ENCODE data around the gene MYO7B. TPM values are rescaled to one million over a fixed set of nuclear protein-coding genes. Genes with fewer than 3 reads are reported as not detected.

The MYO7B gene
- total and polyA plus RNA-seq, 2 experiments from 2014 or later = 0.06 to 0.12 TPM

- Histone ChIP-seq H3K36me3 (no peaks in the 10 kb centered on the region), H3K4me3 (no peak overlapping the region), H3K4me1 (ENCODE audit: low read depth) (peaks cover 29% of the 10 kb centered on the region), H3K9me3 (ENCODE audit: low read depth) (no peaks in the 10 kb centered on the region), H3K27me3 (peaks cover 33% of the 10 kb centered on the region), H3K27ac (no peak overlapping the region)
- TF ChIP-seq CTCF (IDR thresholded peaks at IDR 0.05; ENCODE audit: low read depth, low read length) = no peak
- no peak for DNase-seq (ENCODE audit: low read depth in 1 of 2, low spot score in 1 of 2)
Measured at GRCh38 chr2:127664895-127665225, 129.4 kb downstream of the MYO7B start.

DNA sequence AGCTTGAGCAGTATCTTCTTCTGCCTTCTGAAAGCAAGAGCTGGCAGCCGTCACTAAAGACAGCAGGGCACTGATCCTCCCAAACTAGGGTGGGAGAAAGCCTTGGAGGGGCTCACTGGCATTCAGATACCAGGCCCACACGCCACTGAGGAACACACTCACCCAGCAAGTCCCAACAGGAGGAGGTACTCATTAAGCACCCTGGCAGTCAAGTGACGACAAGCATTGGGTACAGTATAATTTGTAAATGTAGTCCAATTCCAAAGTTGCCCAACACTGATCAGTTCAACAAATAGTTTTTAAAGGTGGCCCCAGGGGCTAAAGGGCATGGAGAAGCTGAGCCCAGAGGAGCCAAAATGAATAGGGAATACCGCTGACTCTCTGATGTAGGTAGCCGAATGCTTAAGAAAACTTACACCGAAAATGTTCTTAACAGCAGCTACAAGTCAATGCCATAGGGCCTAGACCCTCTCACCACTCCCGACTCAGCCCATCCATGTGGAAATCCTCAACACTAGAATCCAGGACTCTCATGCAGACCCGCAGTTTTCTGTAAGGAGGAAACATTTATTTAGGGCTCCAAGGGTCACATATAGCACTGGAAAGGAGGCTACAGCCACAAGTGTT, 129.9 kb downstream of the MYO7B start:
- Histone ChIP-seq H3K4me3 (no peak overlapping the region), H3K27ac (no peak overlapping the region), H3K27me3 (peaks cover 33% of the 10 kb centered on the region), H3K36me3 (no peaks in the 10 kb centered on the region), H3K9me3 (ENCODE audit: low read depth) (no peaks in the 10 kb centered on the region), H3K4me1 (ENCODE audit: low read depth) (peaks cover 29% of the 10 kb centered on the region)
- no peak for DNase-seq (ENCODE audit: low read depth in 1 of 2, low spot score in 1 of 2)
- no peak for TF ChIP-seq CTCF (IDR thresholded peaks at IDR 0.05; ENCODE audit: low read depth, low read length)

DNA sequence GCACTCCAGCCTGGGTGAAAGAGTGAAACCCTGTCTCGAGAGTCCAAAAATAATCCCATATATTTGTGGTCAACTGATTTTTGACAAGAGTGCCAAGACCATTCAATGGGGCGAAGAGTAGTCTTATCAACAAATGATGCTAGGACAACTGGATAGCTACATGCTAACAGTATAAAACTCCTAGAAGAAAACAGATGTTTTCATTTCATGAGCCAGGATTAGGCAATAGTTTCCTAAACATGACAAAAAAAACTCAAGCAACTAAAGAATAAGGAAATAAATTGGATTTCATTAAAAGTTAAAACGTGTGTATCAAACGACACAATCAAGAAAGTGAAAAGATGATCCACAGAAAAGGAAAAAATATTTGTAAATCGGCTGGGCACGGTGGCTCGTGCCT, 133.6 kb downstream of the MYO7B start:
- Histone ChIP-seq H3K27me3 (peaks cover 29% of the 10 kb centered on the region), H3K27ac (no peak overlapping the region), H3K4me1 (ENCODE audit: low read depth) (peaks cover 14% of the 10 kb centered on the region), H3K4me3 (no peak overlapping the region), H3K36me3 (no peaks in the 10 kb centered on the region), H3K9me3 (ENCODE audit: low read depth) (no peaks in the 10 kb centered on the region)
- DNase-seq (ENCODE audit: low read depth in 1 of 2, low spot score in 1 of 2) = no peak
- TF ChIP-seq CTCF (IDR thresholded peaks at IDR 0.05; ENCODE audit: low read depth, low read length) = no peak

- no peak overlapping the region for H3K27ac ChIP-seq
- no peak for TF ChIP-seq CTCF (IDR thresholded peaks at IDR 0.05; ENCODE audit: low read depth, low read length)
- no peaks in the 10 kb centered on the region for H3K36me3 ChIP-seq
- DNase-seq (ENCODE audit: low read depth in 1 of 2, low spot score in 1 of 2) = no peak
- no peaks in the 10 kb centered on the region for H3K9me3 ChIP-seq (ENCODE audit: low read depth)
- H3K27me3 ChIP-seq = peaks cover 17% of the 10 kb centered on the region
- no peak overlapping the region for H3K4me3 ChIP-seq
- peaks cover 14% of the 10 kb centered on the region for H3K4me1 ChIP-seq (ENCODE audit: low read depth)
Measured at GRCh38 chr2:127670055-127670956, 134.8 kb downstream of the MYO7B start.

- H3K9me3 ChIP-seq (ENCODE audit: low read depth) = no peaks in the 10 kb centered on the region
- DNase-seq (ENCODE audit: low read depth in 1 of 2, low spot score in 1 of 2) = no peak
- H3K4me3 ChIP-seq = no peak overlapping the region
- H3K36me3 ChIP-seq = no peaks in the 10 kb centered on the region
- H3K27me3 ChIP-seq = peaks cover 16% of the 10 kb centered on the region
- no peak overlapping the region for H3K27ac ChIP-seq
- peaks cover 16% of the 10 kb centered on the region for H3K4me1 ChIP-seq (ENCODE audit: low read depth)
- TF ChIP-seq CTCF (IDR thresholded peaks at IDR 0.05; ENCODE audit: low read depth, low read length) = no peak
Measured at GRCh38 chr2:127670957-127671290, 135.4 kb downstream of the MYO7B start.
